Loucy (cell line): ENCODE measurements around the gene CRB3.

ENCODE experiments used
- H2AFZ ChIP-seq: fragments of 200-600 bp; sonication (generic); 2 replicates; pipeline ENCODE4 v1.6.0; 2016; ENCODE audit warnings: antibody characterized with exemption, mild to moderate bottlenecking, low read length, moderate library complexity
- H3F3A ChIP-seq: fragments of 200-600 bp; 2 replicates; pipeline ENCODE4 v1.6.0; 2016; ENCODE audit warnings: antibody characterized with exemption, low read depth, mild to moderate bottlenecking
- H3K27me3 ChIP-seq: fragments of 200-600 bp; sonication (generic); 2 replicates; pipeline ENCODE4 v1.6.1; 2014; ENCODE audit warnings: low read length, mild to moderate bottlenecking; ENCODE audit not compliant: insufficient read depth, poor library complexity, severe bottlenecking
- H3K36me3 ChIP-seq: fragments of 200-600 bp; sonication (generic); 2 replicates; pipeline ENCODE4 v1.6.1; 2016; ENCODE audit warnings: low read length; ENCODE audit not compliant: insufficient read depth
- H3K4me1 ChIP-seq: fragments of 200-600 bp; sonication (generic); 2 replicates; pipeline ENCODE4 v1.5.1; 2014; ENCODE audit warnings: low read length, mild to moderate bottlenecking; ENCODE audit not compliant: insufficient read depth, poor library complexity, severe bottlenecking
- H3K4me2 ChIP-seq: fragments of 200-600 bp; sonication (generic); 2 replicates; pipeline ENCODE4 v1.6.0; 2014; ENCODE audit warnings: antibody characterized with exemption, low read length, low read depth, mild to moderate bottlenecking; ENCODE audit not compliant: poor library complexity, severe bottlenecking
- H3K4me3 ChIP-seq: fragments of 200-600 bp; sonication (generic); 2 replicates; pipeline ENCODE4 v1.5.1; 2014; ENCODE audit warnings: low read length, mild to moderate bottlenecking, mixed read lengths; ENCODE audit not compliant: poor library complexity, severe bottlenecking
- H3K79me2 ChIP-seq: fragments of 200-600 bp; sonication (generic); 2 replicates; pipeline ENCODE4 v1.6.1; 2014; ENCODE audit warnings: low read length; ENCODE audit not compliant: insufficient read depth
- H3K9ac ChIP-seq: fragments of 200-600 bp; sonication (generic); 2 replicates; pipeline ENCODE4 v1.6.0; 2014; ENCODE audit warnings: mild to moderate bottlenecking, low read depth, low read length, moderate library complexity; ENCODE audit not compliant: poor library complexity, severe bottlenecking
- H3K9me2 ChIP-seq: fragments of 200-600 bp; sonication (generic); replicated peaks from 2 replicates; pipeline ENCODE4 v1.6.1; 2016; ENCODE audit warnings: low read depth, low read length, mixed read lengths
- H3K9me3 ChIP-seq: fragments of 200-600 bp; sonication (generic); 2 replicates; pipeline ENCODE4 v1.6.1; 2014; ENCODE audit warnings: mild to moderate bottlenecking, antibody characterized with exemption, low read length, low read depth; ENCODE audit not compliant: insufficient read depth
- H4K20me1 ChIP-seq: fragments of 200-600 bp; sonication (generic); 2 replicates; pipeline ENCODE4 v1.6.0; 2014; ENCODE audit warnings: antibody characterized with exemption, low read length, mild to moderate bottlenecking; ENCODE audit not compliant: insufficient read depth, poor library complexity, severe bottlenecking
- EZH2phosphoT487 ChIP-seq: fragments of 200-600 bp; IDR thresholded peaks from 2 replicates; pipeline ENCODE4 v1.6.1; 2018; ENCODE audit warnings: antibody characterized with exemption, mild to moderate bottlenecking, moderate library complexity, borderline replicate concordance
- TF ChIP-seq, protein P1 (sequence below): fragments of 200-600 bp; sonication (generic); conservative IDR thresholded peaks from 2 replicates; pipeline ENCODE4 v1.5.1; 2014; ENCODE audit warnings: mild to moderate bottlenecking, antibody characterized with exemption, low read length

CRB3 gene

DNA sequence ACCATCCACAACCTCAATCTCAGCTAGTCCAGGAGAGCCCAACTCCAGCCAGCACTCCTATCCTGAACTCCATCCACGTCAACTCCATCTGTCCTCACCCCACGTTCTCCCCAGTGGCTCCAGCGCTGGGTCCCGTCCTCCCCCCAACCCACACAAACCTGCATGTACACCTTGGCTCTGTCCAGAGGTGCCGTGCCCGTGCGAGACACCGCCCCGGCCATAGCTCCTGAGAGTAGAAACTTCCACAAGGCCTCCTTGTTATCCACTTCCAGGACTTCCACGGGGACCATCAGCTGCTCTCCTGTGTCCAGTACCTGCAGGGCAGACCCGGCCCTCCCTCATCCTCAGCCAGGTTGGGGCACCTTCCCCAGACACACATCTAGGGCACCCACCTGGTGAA lies 32.2 kb upstream of the CRB3 start:
- H3K27me3 ChIP-seq, result no peaks in the 10 kb centered on the region
- TF ChIP-seq, protein P1, sequence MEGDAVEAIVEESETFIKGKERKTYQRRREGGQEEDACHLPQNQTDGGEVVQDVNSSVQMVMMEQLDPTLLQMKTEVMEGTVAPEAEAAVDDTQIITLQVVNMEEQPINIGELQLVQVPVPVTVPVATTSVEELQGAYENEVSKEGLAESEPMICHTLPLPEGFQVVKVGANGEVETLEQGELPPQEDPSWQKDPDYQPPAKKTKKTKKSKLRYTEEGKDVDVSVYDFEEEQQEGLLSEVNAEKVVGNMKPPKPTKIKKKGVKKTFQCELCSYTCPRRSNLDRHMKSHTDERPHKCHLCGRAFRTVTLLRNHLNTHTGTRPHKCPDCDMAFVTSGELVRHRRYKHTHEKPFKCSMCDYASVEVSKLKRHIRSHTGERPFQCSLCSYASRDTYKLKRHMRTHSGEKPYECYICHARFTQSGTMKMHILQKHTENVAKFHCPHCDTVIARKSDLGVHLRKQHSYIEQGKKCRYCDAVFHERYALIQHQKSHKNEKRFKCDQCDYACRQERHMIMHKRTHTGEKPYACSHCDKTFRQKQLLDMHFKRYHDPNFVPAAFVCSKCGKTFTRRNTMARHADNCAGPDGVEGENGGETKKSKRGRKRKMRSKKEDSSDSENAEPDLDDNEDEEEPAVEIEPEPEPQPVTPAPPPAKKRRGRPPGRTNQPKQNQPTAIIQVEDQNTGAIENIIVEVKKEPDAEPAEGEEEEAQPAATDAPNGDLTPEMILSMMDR, result no peak
- no peaks in the 10 kb centered on the region for H3K36me3 ChIP-seq
- H3K4me3 ChIP-seq, result no peak overlapping the region
- H3K9ac ChIP-seq, result no peak overlapping the region
- H4K20me1 ChIP-seq, result no peaks in the 10 kb centered on the region
- H3K4me1 ChIP-seq, result peaks cover 5% of the 10 kb centered on the region
- no peaks in the 10 kb centered on the region for H3K79me2 ChIP-seq
- no peak overlapping the region for H2AFZ ChIP-seq
- H3K9me3 ChIP-seq, result no peaks in the 10 kb centered on the region
- H3F3A ChIP-seq, result no peaks in the 10 kb centered on the region
- H3K4me2 ChIP-seq, result no peak overlapping the region
- H3K9me2 ChIP-seq, result no peaks in the 10 kb centered on the region

DNA sequence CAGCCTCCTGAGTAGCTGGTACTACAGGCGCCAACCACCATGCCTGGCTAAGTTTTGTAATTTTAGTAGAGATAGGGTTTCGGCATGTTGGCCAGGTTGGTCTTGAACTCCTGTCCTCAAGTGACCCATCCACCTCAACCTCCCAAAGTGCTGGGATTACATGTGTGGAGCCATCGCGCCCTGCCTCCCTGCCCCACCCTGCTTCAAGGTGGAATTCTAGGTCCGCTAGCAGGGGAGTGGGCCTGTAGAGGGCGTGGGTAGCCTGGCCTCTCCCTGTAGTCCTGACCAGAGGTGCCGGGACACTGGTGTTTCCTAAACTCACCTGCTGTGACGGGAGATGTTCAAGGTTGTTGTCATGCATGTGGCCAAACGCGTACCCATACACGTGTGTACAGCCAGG lies 30.9 kb upstream of the CRB3 start:
- H3K4me1 ChIP-seq, result peaks cover 5% of the 10 kb centered on the region
- TF ChIP-seq, protein P1, result no peak
- TF ChIP-seq EZH2phosphoT487, result no peak
- H3K4me3 ChIP-seq, result no peak overlapping the region

DNA sequence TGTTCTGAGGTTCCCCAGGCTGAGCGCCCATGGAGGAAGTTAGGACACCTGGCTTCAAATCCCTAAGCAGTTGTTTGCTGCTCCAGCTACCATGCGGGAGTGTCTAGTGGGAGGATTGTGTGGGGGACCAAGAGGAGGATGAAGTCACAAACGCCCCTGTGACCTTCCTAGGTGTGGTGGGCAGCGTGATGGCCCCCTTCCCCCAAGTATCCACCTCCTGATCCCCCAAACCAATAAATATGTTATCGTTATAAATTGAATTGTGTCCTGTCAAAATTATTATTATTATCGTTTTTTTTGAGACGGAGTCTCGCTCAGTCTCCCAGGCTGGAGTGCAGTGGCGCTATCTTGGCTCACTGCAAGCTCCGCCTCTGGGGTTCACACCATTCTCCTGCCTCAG lies 30.4 kb upstream of the CRB3 start, which contains the start of gene SLC25A41:
TSS of gene SLC25A41 (minus strand) at position 101 of the 400 bp plus-strand sequence. CDS start at position 31, 70 bp downstream.
- Histone ChIP-seq H3K4me1 (peaks cover 5% of the 10 kb centered on the region), H3K27me3 (no peaks in the 10 kb centered on the region), H3K36me3 (no peaks in the 10 kb centered on the region), H2AFZ (no peak within 1 kb of the TSS), H3K79me2 (no peaks in the 10 kb centered on the region), H3K4me2 (no peak within 1 kb of the TSS), H3K9me3 (no peaks in the 10 kb centered on the region), H3K9ac (no peak within 1 kb of the TSS), H3F3A (no peaks in the 10 kb centered on the region), H3K9me2 (no peaks in the 10 kb centered on the region), H4K20me1 (no peaks in the 10 kb centered on the region), H3K4me3 (no peak within 1 kb of the TSS)
- TF ChIP-seq EZH2phosphoT487, result no peak
- TF ChIP-seq, protein P1, result no peak

More for the DNA sequence above, 30.9 kb upstream of the CRB3 start:
- Histone ChIP-seq H3K27me3 (no peaks in the 10 kb centered on the region), H2AFZ (no peak overlapping the region), H3K9me2 (no peaks in the 10 kb centered on the region), H3K36me3 (no peaks in the 10 kb centered on the region), H3K9me3 (no peaks in the 10 kb centered on the region), H3K4me2 (no peak overlapping the region), H3K9ac (no peak overlapping the region), H4K20me1 (no peaks in the 10 kb centered on the region), H3F3A (no peaks in the 10 kb centered on the region), H3K79me2 (no peaks in the 10 kb centered on the region)
